Measurements from ENCODE around the gene EEF2K.

DNA sequence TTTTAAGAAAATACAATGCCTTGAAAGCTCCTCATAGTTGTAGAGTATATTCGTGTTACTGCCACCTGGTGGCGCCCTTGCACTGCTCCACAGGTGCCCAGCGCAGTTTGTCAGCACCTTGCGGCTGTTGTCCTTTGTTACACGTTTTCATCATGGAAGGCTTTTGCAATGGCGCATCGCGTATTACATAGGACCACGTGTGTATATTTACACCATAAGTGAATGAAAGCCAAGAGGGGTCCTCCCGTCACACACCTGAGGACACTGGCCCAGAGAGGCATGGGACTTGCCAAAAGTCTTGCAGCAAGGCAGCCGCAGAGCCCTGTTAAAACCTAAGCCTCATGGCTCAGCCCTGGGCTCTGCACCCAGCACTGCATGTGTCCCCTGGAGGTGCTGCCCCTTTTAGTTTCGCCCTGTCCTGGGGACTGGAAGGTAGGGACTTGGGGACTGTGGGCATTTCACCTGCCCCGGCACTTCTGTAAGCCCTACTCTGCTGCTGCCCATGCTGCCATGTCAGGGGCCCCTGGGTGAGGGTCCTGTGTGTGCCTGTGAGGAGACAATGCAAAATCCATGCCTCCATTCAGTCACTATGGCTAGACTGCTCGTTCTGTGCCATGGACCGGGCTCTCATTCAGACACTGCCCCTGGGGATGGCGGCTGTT lies 115.4 kb downstream of the EEF2K start:
- TF ChIP-seq POLR2A (IDR thresholded peaks at IDR 0.05; ENCODE audit: low read length) = no peak
- no peak for TF ChIP-seq GATA1 (IDR thresholded peaks at IDR 0.05; ENCODE audit: low read depth, low read length)
